ENCODE measurements around the gene RYR1.

- TF ChIP-seq CTCF (IDR thresholded peaks at IDR 0.05; ENCODE audit: low read depth, low read length) (no peak), EZH2phosphoT487 (IDR thresholded peaks at IDR 0.05; ENCODE audit: low read depth) (no peak)
These were observed 53.3 kb downstream of the RYR1 start for GRCh38 chr19:38486731-38487336.

Measured in OCI-LY3 (cell line).